Measurements from ENCODE around the gene MEF2A.

The MEF2A gene

DNA sequence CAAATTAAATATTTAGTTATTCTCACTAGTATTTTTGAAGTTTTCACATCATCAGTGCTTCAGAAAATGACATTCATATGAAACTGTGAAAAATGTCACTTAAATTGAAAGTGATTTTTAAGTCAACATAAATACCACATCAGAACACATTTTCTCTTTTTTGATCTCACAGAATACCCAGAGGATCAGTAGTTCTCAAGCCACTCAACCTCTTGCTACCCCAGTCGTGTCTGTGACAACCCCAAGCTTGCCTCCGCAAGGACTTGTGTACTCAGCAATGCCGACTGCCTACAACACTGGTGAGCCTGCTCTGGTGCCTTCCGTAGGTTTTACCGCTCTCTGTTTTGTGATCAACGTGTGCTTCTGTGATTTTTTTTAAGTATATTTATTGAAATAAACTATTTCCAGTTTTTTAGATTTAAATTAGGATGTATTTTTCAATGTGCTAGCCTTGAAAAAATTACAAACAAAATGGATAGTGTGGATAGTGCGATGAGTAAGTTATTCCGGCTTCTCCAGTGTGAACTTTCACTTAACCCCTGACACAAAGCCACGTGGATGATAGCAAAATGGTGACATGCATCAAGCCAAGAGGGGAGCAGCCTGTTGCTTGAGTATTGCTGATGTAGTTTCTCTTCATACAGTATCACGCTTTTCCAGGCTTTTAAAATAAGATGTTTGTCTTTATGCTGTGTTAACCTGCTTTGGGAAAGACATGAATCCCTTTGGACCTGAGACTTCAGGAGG, 140.9 kb downstream of the MEF2A start:
- no peak for FAIRE-seq

DNA sequence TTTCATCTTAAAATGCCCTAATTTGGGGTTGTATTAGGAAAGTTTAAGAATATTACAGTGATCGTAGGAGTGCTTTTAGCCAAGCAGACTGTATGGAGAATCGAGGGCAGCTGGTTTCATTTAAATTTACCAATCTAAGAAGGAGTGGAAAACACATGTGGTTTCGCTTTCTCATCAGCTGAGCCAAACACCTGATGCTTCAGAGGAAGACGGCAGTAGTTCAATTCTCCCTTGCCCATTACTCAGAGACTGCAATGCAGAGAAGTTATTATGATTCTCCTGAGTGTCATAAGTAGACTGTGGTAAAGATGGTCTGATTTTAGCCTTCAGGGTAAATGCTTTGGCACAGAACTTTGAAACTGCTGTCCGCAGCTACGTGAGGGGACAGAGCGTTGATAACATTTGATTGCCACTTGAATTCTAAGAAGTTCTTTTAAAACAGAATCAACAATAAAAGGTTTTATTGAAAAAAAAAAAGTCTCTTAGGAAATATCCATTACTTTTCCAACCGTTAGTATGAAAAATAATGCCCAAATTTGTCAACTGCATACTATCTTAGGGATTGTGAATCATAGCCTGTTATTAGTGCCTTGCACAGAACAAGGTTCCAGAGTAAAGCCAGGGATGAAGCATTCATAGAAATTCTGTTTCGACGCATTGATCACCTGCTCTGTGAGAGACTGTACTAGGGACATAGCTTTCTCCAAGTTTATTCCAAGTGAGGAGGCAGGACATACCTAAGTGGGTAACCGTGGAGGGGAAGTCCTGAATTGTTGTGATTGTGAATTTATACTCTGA, 141.9 kb downstream of the MEF2A start:
- FAIRE-seq = no peak

DNA sequence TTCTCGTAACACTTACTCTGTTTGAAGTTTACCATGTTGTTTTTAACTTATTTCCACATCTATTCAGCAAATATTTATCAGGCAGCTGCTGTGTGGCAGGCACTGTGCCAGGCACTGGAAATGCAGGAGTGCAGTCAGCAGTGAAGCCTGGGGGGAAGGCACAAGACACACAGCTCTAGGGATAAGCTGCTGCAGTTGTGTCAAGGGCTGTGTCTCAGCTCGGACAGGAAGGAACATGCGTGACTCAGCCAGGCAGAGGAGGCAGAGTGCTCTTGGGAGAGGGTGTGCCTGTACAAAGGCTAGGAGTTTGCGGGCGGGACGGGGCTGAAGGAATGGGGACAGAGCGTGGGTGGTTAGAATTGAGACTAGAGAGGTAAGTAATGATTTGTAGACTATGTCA, 142.8 kb downstream of the MEF2A start:
- no peak for FAIRE-seq

DNA sequence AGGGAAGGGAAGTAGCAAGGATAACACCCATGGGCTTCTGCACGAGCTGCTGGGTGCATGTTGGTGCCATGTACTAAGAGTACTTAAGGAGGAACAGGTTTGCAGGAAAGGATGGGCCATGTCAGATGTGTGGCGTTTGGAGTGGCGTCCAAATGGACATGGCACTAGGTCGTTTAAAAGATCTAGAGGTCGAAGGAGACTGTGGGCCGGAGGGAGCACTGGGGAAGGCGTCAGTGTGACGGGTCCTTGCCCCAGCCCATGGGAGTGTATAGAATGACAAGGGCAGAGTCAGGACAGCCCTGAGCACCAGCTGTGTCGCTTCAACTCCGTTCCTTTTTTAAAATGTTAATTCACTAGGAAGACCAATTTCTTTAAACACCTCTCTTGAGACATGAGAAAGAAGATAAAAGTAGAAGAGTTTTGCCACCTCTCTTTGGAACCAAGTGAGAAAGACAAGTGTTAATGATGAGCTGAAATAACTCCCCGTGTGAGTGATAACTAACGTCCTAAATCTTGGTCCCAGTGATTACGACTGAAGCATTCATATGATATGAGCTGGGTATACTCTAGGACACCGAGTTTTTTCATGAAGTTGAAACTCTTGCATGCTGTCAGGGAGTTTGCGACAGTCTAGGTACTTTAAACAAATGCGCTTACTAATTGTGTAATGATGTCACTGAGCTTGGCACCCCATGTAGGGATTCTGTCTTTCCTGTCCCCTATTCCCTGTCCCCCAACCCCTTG, 143.6 kb downstream of the MEF2A start:
- no peak for FAIRE-seq

DNA sequence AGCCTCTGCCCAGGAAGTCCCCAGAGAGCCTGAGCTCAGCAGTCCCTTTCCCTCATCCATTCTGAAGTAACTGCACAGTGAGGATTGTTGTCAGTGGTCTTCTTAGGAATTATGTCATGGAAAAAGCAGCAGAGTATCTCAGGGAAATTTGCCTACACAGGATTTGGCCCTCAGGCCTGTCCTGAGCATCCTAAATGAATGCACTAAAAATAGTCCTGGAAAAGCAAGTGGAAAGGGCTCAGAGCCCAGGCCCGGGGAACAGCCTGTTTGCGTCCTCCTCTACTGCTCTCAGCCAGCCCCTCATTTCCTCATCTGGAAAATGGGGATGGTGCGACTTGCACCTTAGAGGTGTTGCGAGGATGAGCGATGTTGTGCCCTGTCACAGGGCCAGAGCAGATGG, 145.8 kb downstream of the MEF2A start:
- no peak for FAIRE-seq

DNA sequence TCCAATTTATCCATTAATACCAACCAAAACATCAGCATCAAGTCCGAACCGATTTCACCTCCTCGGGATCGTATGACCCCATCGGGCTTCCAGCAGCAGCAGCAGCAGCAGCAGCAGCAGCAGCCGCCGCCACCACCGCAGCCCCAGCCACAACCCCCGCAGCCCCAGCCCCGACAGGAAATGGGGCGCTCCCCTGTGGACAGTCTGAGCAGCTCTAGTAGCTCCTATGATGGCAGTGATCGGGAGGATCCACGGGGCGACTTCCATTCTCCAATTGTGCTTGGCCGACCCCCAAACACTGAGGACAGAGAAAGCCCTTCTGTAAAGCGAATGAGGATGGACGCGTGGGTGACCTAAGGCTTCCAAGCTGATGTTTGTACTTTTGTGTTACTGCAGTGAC, 146.6 kb downstream of the MEF2A start:
- FAIRE-seq = no peak

DNA sequence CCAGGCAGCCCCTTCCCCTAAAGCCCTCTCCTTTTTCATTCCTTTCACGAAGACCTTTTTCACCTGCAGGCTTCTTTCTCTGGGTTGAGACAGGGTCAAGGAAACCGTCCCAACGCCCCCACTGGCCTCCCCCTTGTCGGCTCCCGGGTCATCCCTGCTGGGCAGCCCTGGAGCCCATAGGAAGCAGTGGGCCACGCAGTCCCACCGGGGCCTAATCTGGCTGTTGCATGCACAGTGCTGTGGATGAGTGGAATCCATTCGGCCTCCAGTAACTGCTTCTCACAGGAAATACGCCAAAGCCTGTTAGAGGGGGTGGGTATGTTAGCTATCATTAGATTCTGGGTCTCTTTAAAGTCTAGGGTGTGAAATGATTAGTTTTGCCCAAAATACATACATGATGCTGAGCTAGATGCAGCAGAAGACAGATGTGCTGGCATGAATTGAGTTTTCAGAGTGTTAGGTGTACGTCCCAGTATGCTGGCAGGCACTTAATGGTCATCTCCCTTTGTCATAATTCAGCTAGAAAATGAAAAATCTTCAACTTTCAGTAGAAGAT, 150.8 kb downstream of the MEF2A start:
- no peak for FAIRE-seq

DNA sequence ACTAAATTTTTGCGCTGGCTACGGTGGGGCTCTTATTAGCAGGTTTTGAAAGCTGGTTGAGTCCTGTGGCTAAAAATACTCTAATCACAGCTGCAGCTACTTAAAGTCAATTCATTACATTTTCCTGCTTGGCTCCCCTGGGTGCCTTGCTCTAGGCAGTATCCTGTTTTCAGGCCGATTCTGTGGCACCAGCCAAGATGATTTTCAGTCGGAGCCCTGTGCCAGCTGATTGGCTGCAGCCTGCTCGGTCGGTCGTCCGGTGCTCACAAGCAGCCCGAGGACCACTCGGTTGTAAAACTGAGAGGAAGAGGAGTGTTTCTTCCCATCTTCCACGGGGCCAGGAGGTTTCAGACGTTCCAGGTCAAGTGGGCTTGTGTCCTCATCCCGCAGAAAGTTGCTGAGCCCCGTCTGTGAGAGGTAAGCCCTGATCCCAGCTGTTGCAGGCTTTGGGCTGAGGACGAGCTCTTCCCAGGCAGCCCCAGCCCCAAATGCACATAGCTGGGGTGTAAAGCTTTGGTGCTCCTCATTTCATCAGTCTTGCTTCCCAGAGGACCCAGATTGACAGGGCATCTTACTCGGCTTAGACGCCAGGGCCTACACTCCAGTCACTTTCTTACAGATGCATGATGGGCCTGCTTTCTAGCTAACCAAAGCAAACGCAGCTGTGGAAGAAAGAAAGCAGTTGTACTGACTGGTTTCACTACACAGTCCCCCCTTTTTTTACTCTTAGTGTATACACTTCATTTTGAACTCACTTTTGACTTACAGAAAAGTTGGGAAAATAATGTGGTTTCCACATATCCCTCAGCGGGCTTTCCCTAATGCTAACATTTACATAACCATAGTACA, 151.6 kb downstream of the MEF2A start:
- FAIRE-seq = no peak

DNA sequence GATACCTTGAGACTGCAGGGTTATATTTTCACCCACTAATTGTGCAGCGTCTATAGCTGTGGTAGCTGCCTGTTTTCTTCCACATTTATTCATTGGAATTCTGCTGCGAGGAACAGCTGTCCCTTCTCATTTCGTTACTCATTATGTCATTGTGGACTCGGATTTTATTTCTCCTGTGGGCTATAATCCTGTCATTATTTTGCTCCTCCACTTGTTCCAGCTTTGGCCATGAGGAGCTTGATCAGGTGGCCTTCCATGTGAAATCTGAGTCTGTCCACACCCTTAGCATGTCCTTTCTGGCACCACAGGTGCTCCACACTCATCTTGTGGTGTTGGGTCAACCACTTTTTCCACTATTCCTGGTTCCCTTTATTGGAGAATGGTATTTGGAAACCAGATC, 152.6 kb downstream of the MEF2A start:
- FAIRE-seq = no peak

DNA sequence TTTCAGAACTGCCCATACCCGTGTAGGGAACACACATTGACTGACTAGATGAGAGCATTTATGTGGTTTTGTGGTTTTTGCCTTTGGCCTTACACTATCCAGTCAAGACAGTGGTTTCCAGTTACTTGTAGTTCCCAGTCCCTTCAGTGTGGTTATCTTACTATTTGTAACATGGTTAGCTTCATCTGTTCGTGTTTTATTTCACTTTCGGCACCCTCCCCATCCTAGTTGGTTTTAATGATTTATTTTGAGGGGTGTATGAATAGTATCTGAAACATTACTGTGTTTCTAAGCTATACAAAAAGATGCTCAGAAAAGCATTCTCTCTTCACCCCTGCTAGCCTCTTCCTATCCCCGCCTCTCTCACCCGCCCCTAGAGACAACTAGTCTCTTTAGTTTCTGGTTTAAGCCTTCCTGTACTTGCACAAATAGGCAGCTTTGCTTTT, 153.3 kb downstream of the MEF2A start:
- no peak for FAIRE-seq

DNA sequence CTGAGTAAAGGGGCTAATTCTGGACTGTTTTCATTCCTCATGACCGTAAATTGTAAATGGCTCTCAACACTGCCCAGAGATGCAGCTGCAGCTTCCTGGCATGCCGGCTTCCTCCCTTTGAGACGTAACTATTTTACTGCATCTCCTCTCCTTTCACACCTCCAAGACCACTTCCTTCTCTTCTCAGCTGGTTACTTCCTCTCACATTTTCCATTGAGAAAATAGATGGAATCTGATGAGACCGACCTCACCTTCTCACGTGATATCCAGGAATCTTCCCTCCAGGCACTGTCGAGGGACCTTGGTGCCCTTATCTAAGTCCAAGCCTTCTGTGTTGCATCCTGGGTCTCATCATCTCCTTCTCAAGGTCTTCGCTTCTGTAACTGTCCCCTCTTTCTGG, 154.7 kb downstream of the MEF2A start:
- FAIRE-seq = no peak

DNA sequence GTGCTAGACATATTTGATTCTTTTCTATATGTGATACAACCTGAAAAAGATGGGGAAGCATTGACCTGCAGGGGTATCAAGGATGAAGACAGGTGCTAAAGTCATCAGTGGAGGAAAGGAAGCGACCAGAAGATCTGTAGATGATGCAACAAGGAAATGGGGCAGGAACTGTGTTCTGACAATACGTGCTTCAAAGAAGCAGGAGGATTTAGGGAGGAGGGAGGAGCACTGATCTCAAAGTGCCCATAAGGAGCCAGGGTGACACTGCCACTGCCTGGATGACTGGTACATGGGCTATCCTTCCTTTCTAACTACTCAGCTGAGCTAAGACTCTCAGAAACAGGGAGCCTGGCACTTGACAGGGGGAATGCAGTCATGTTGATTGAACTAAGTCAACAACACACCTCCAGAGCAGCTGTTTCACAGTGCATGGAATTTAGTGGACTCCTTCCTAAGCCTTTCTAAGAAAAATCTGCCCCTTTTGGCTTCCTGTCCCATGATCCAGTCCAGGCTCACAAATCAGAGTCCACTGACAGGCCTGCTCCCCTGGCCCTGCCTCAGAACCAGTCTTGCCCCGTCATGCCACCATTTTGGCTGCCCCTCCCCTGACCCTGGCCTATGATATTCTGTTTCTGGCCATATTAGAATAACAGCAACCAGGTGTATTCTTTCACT, 155.5 kb downstream of the MEF2A start:
- no peak for FAIRE-seq

DNA sequence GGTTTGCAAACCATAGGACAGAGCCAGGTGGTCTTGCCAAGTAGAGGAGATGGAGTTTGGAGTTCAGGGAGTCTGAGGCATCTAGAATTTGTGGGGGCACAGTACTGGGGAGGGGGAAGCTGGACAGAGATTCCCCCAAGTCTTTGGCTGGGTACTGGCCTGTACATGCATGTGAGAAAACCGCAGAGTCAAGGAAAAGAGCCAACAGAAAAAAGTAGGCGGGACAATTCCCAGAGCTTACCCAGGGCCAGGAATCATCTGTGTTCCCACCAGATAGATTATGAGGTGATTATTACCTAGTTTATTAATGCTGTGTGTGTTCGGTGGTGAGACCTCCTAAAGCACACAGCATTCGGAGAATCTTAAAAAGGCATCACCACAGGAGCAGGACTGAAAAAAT, 156.1 kb downstream of the MEF2A start:
- no peak for FAIRE-seq

DNA sequence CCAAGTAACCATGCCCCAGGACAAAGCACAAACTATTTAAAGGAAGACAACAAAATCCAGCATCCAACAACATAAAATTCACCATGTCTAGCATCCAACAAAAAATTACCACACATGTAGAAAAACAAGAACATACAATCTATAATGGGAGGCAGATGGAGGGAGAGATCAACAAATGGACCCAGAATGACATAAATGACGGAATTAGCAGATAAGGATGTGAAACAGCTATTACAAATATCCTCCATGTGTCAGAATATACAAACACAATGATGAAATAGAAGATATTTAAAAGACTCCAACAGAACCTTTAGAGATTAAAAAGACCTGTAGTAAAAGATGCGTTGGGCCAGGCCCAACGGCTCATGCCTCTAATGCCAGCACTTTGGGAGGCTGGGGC, 156.6 kb downstream of the MEF2A start:
- FAIRE-seq = no peak

DNA sequence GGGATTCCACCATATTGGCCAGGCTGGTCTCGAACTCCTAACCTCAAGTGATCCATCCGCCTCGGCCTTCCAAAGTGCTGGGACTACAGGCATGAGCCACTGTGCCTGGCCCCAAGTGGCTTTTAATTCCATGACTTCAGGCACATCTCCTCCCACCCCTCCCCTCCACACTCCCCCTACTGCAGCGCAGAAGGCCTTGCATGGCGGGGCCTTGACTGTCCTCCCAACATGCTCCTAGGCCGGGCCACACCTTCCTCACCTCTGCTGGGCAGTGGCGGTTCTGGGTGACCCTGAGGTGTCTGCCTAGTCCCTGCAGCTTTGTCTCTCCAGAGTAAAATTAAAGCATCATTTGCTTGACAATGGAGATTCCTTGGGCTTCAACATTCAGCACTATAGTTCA, 160.5 kb downstream of the MEF2A start:
- FAIRE-seq = no peak

DNA sequence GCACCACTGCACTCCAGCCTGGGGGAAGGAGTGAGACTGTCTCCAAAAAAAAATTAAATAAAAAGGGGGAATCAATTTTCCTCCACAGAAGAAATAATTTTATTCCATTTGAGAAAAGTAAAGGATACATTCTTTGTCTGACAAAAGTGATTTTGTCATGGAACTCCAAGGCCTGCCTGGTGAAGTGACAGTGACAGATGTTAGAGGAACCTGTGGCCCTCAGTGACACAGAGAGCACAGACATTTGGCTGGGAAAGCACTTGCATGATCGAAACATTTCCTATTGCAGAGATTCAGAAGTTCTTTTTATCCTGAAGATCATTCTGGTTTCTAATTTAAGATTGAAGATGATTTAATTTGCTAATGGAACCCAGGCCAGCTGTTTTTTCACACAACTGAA, 161.5 kb downstream of the MEF2A start:
- no peak for FAIRE-seq

DNA sequence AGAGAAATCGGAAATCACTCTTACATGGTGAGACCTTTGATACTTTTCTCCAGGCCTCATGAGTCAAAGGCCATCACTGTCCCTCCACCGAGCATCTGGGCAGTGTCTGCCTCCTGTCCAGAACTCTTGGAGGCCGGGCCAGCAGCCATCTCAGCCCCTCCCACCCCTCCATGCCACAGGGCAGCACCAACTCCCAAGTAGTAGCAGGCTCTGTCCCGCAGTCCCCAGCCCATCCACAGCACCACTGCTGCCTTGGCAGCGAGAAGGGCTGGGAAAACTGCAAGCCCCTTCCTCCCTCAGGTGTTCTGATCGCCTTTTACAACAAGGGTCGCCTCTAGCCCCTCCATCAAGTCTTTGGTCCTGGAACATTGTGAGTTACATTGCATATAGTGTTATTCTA, 161.9 kb downstream of the MEF2A start:
- no peak for FAIRE-seq

DNA sequence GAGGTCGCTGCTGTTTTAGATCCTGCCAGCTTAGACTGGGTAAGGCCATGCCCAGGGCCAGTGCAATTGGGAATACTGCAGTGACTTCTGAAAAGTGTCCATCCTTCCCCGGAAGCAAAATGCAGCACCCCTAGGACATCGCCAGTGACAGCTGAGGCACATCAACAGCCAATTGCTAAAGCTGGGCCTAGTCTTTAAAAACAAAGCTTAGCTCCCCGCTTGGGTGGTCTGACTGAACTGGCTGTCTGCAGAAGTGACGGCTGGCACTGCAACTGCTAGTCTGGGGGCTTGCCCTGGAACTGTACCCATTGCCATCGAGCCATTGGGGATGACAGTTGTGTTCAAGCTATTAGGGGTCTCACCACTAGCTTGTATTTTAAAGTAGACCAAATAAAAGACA, 163.1 kb downstream of the MEF2A start:
- no peak for FAIRE-seq

DNA sequence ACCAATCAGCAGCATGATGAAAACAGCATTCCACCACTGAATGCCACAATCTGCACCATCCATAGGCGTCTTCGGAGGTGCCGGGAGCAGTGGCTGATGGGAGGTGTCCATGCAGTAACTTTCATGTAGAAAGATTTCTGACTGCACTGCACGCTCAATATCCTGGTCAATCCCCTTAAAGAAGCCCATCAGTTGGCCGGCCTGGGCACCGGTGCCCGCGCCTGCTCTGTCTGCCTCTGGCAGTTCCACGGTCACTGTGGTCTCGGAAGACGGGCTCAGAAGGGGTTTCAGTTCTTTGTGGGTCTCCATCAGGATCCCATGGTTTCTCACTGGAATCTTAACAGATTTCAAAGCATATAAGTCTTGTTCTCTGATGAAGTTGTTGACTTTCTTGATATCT, 163.5 kb downstream of the MEF2A start:
- no peak for FAIRE-seq

DNA sequence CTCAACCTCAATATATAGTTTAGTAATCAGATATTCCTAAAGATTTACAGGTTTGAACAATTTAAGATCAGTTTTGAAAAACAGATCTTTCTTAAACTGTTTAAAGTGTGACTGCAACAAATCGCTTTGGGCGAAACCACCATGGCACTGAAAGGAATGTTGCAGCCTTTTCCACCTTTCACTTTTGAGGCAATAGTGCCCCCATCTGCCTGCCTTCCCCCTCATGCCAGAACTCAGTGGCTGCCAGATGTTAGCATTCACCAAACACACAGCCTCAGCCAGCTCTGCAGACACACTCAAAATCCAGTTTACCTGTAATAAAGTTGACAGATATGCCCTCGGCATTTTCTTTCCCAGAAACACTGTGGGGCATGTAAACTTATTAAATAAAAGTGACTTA, 164.1 kb downstream of the MEF2A start:
- no peak for FAIRE-seq

DNA sequence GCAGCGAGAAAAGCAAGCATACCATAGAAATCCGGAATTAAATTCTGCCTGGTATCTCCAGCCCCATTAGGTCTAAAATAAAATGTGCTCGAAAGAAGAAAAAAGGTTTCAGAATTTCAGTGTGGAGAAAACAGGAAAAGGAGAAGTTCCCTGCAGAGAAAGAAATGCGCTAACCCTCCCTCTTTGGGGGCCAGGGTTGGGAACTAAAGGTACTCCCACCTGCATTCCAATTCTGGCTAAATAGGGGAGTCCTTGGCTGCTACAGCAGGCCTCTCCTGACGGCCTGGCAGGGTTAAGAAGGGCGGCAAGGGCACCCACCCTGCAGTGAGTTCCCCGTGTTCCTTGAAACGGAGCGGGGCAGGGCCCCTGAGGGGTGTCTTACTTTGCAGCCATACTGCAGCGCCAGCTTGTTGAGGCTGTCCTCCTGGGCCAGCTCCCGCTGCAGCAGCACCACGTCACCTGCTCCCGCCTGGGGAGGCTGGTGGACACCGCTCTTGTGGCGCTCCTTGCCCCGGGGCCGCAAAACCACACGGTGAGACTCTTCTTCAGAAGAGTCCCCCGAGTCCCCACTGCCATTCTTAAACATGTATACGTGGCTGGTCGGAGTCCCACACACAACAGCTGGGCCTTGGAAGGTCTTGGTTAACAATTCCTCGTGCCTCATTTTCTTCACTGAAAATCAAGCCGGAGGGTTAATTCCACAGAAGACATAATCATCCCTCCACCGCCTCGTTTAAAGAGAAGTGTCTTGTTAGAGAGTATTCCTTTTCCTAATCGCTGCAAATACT, 165.7 kb downstream of the MEF2A start:
- no peak for FAIRE-seq
